GM12878 (cell line): ENCODE data around the gene WNT5B. TPM values are rescaled to one million over a fixed set of nuclear protein-coding genes. Genes with fewer than 3 reads are reported as not detected.

Source experiments
- ATAC-seq: fragments of 200-7000 bp; cut with Tn5 transposase; 3 replicates; pipeline ENCODE4 v1.9.1; 2020; ENCODE audit warnings: mild to moderate bottlenecking, moderate library complexity
- BruUV-seq: library from RNA; stranded (reverse); fragments of 400-500 nt; replicated peaks from 2 replicates; lab custom pipeline; 2021; lab: Mats Ljungman, UMichigan
- CTCF ChIA-PET: fragments of 300-600 bp; sonication (Branson Sonifier 250); formaldehyde crosslinking; extraction: SDS; loops from one replicate; lab custom pipeline; 2021; ENCODE audit warnings: inconsistent platforms; lab: Yijun Ruan, JAX
- POLR2A ChIA-PET: fragments of 350-600 bp; formaldehyde crosslinking; extraction: SDS; loops from one replicate; lab custom pipeline; 2021; ENCODE audit warnings: inconsistent platforms; lab: Charles Lee
- RAD21 ChIA-PET: fragments of 300-600 bp; sonication (Branson Sonifier 250); formaldehyde crosslinking; loops from one replicate; lab custom pipeline; 2023; ENCODE audit warnings: antibody characterized with exemption; ENCODE audit not compliant: unreplicated experiment; lab: Charles Lee
- SMC1A ChIA-PET: fragments of 300-600 bp; sonication (Branson Sonifier 250); formaldehyde crosslinking; loops from one replicate; lab custom pipeline; 2023; ENCODE audit not compliant: unreplicated experiment, uncharacterized antibody; lab: Charles Lee
- DNase-seq: peaks from one replicate; pipeline ENCODE4 v3.0.0-alpha.2; 2011; ENCODE audit warnings: low read depth, low spot score
- FAIRE-seq: peaks from 3 replicates; lab custom pipeline; 2011; peaks lifted over from hg19 to GRCh38; lab: Jason Lieb, UNC
- H2AFZ ChIP-seq: 2 replicates; pipeline ENCODE4 v1.6.0; 2011; ENCODE audit warnings: low read depth, low read length, control low read depth; ENCODE audit not compliant: control insufficient read depth
- H3K27ac ChIP-seq: 2 replicates; pipeline ENCODE4 v1.5.1; 2011; ENCODE audit warnings: control low read depth; ENCODE audit not compliant: control insufficient read depth, insufficient read depth
- H3K27me3 ChIP-seq, 2 experiments: replicated peaks in 1 of 2; 2 replicates each; pipeline versions ENCODE4 v1.6.0 to v1.6.1; 2011; ENCODE audit warnings: low read length in 1 of 2; ENCODE audit not compliant: control insufficient read depth in 2 of 2, insufficient read depth in 2 of 2
- H3K36me3 ChIP-seq, 2 experiments: 2 replicates each; pipeline ENCODE4 v1.5.1; 2011; ENCODE audit warnings: low read length in 1 of 2; ENCODE audit not compliant: control insufficient read depth in 2 of 2, insufficient read depth in 2 of 2
- H3K4me1 ChIP-seq: 2 replicates; pipeline ENCODE4 v1.6.1; 2011; ENCODE audit warnings: mild to moderate bottlenecking, low read length, moderate library complexity, mixed read lengths; ENCODE audit not compliant: control insufficient read depth, insufficient read depth
- H3K4me2 ChIP-seq: 2 replicates; pipeline ENCODE4 v1.6.0; 2011; ENCODE audit warnings: control low read depth; ENCODE audit not compliant: control insufficient read depth, insufficient read depth
- H3K4me3 ChIP-seq: fragments of 200-600 bp; sonication (generic); 2 replicates; pipeline ENCODE4 v1.5.1; 2016
- H3K79me2 ChIP-seq: 2 replicates; pipeline ENCODE4 v1.6.0; 2011; ENCODE audit warnings: low read length; ENCODE audit not compliant: control insufficient read depth, insufficient read depth
- H3K9ac ChIP-seq: 2 replicates; pipeline ENCODE4 v1.8.0; 2011; ENCODE audit warnings: low read length, control low read depth, mixed read lengths; ENCODE audit not compliant: control insufficient read depth, insufficient read depth
- H3K9me3 ChIP-seq: replicated peaks from 3 replicates; pipeline ENCODE4 v1.5.1; 2011; ENCODE audit warnings: mild to moderate bottlenecking, low read length; ENCODE audit not compliant: control insufficient read depth, insufficient read depth
- H4K20me1 ChIP-seq: 2 replicates; pipeline ENCODE4 v1.6.0; 2011; ENCODE audit not compliant: control insufficient read depth, insufficient read depth
- BRCA1 ChIP-seq: IDR thresholded peaks from 2 replicates; pipeline ENCODE4 v1.6.1; 2011; ENCODE audit warnings: low read depth, low read length, improper control_type of control experiment
- CHD2 ChIP-seq: IDR thresholded peaks from 2 replicates; pipeline ENCODE4 v1.6.1; 2011; ENCODE audit warnings: low read depth, low read length, improper control_type of control experiment, borderline replicate concordance
- DPF2 ChIP-seq: fragments of 450-650 bp; IDR thresholded peaks from 2 replicates; pipeline ENCODE4 v1.6.1; 2017; ENCODE audit warnings: mild to moderate bottlenecking
- E4F1 ChIP-seq: fragments of 450-650 bp; IDR thresholded peaks from 2 replicates; pipeline ENCODE4 v1.6.1; 2018; ENCODE audit warnings: borderline replicate concordance, mild to moderate bottlenecking; ENCODE audit not compliant: partially characterized antibody
- ETV6 ChIP-seq, 2 experiments: fragments of 450-650 bp in 1 of 2; IDR thresholded peaks in 1 of 2; conservative IDR thresholded peaks in 1 of 2; 2 replicates each; pipeline ENCODE4 v1.6.1; 2014; ENCODE audit warnings: antibody characterized with exemption in 1 of 2, borderline replicate concordance in 1 of 2, low read depth in 1 of 2, mild to moderate bottlenecking in 1 of 2, moderate library complexity in 1 of 2
- IKZF1 ChIP-seq: fragments of 450-650 bp; conservative IDR thresholded peaks from 2 replicates; pipeline ENCODE4 v1.6.1; 2017; ENCODE audit warnings: antibody characterized with exemption, mild to moderate bottlenecking
- IKZF2 ChIP-seq, 2 experiments: fragments of 450-650 bp; IDR thresholded peaks; 2 replicates each; pipeline ENCODE4 v1.6.1; 2017; ENCODE audit warnings: mild to moderate bottlenecking in 2 of 2, moderate library complexity in 2 of 2
- LARP7 ChIP-seq: fragments of 450-650 bp; IDR thresholded peaks from 2 replicates; pipeline ENCODE4 v1.6.1; 2017; ENCODE audit warnings: mild to moderate bottlenecking
- MXI1 ChIP-seq: fragments of 150-350 bp; IDR thresholded peaks from 2 replicates; pipeline ENCODE4 v1.6.1; 2011; ENCODE audit warnings: low read depth, mild to moderate bottlenecking, inconsistent platforms, low read length, improper control_type of control experiment
- NFXL1 ChIP-seq: fragments of 450-650 bp; IDR thresholded peaks from 2 replicates; pipeline ENCODE4 v1.6.1; 2017; ENCODE audit warnings: antibody characterized with exemption, mild to moderate bottlenecking, borderline replicate concordance
- PAX8 ChIP-seq: fragments of 450-650 bp; IDR thresholded peaks from 2 replicates; pipeline ENCODE4 v1.6.1; 2017; ENCODE audit warnings: mild to moderate bottlenecking, moderate library complexity
- PKNOX1 ChIP-seq: fragments of 450-650 bp; IDR thresholded peaks from 2 replicates; pipeline ENCODE4 v1.6.1; 2016; ENCODE audit warnings: mild to moderate bottlenecking
- POLR2A ChIP-seq: IDR thresholded peaks from 2 replicates; pipeline ENCODE4 v1.6.1; 2011; ENCODE audit warnings: low read depth, mild to moderate bottlenecking, low read length
- POLR2AphosphoS2 ChIP-seq: IDR thresholded peaks from 2 replicates; pipeline ENCODE4 v1.6.1; 2011; ENCODE audit warnings: low read depth, mild to moderate bottlenecking, low read length, improper control_type of control experiment, moderate library complexity
- RAD51 ChIP-seq: fragments of 450-650 bp; IDR thresholded peaks from 2 replicates; pipeline ENCODE4 v1.6.1; 2016; ENCODE audit warnings: moderate library complexity, mild to moderate bottlenecking, inconsistent platforms
- SMARCA5 ChIP-seq: fragments of 450-650 bp; IDR thresholded peaks from 2 replicates; pipeline ENCODE4 v1.6.1; 2017; ENCODE audit warnings: mild to moderate bottlenecking
- SPI1 ChIP-seq: IDR thresholded peaks from 2 replicates; pipeline ENCODE4 v1.6.1; 2011; ENCODE audit warnings: low read depth, mild to moderate bottlenecking, low read length, moderate library complexity, borderline replicate concordance; ENCODE audit not compliant: insufficient read depth
- SREBF1 ChIP-seq: IDR thresholded peaks from 2 replicates; pipeline ENCODE4 v1.6.1; 2012; ENCODE audit warnings: mild to moderate bottlenecking, low read length
- STAT3 ChIP-seq: IDR thresholded peaks from 2 replicates; pipeline ENCODE4 v1.6.1; 2011; ENCODE audit warnings: low read depth, low read length, improper control_type of control experiment
- SUPT20H ChIP-seq: IDR thresholded peaks from 2 replicates; pipeline ENCODE4 v1.6.1; 2011; ENCODE audit warnings: low read depth, mild to moderate bottlenecking, low read length, moderate library complexity, borderline replicate concordance; ENCODE audit not compliant: control insufficient read depth
- TBL1XR1 ChIP-seq: IDR thresholded peaks from 2 replicates; pipeline ENCODE4 v1.6.1; 2012; ENCODE audit warnings: low read depth, low read length, improper control_type of control experiment
- ZBED1 ChIP-seq: IDR thresholded peaks from 2 replicates; pipeline ENCODE4 v1.6.1; 2016; ENCODE audit warnings: borderline replicate concordance
- ZNF24 ChIP-seq: fragments of 450-650 bp; IDR thresholded peaks from 2 replicates; pipeline ENCODE4 v1.6.1; 2017; ENCODE audit warnings: antibody characterized with exemption, mild to moderate bottlenecking
- WGBS: methylation state at CpG from one replicate; pipeline ENCODE4 v1.1.6; 2016; ENCODE audit warnings: low lambda C conversion rate; ENCODE audit not compliant: insufficient replicate concordance, insufficient coverage; ENCODE audit errors: missing lambda C conversion rate; 5-methylcytosine and 5-hydroxymethylcytosine counted together
- in situ Hi-C: fragments of 300-500 bp; cut with MboI; formaldehyde crosslinking; loops from 9 replicates; pipeline ENCODE4 v1.14.3; 2018; ENCODE audit warnings: mixed read lengths
- intact Hi-C: fragments of 100-400 bp; cut with micrococcal nuclease; formaldehyde crosslinking; loops from one replicate; pipeline ENCODE4 v1.14.2; 2022; ENCODE audit not compliant: unreplicated experiment
- polyA plus RNA-seq, 11 experiments: library from polyadenylated mRNA; depleted of rRNA in 4 of 11; unstranded in 6 of 11; stranded (reverse) in 5 of 11; fragments of >200 nt; fragmentation: Nextera tagmentation in 4 of 11; fragmentation: Illumina TruSeq in 1 of 11; extraction: Ambion mirVana in 4 of 11; extraction: Trizol in 1 of 11; gene quantifications; 1 replicate in 1 of 11; 2 replicates in 10 of 11; pipeline versions ENCODE4 v1.2.1 to v1.2.3, GENCODE V29; 2011 to 2016; ENCODE audit warnings: inconsistent platforms in 2 of 11, missing spikeins in 2 of 11, low read depth in 1 of 11
- total RNA-seq, 4 experiments: library from RNA; depleted of rRNA in 3 of 4; stranded (reverse); fragments of >200 nt in 3 of 4; fragmentation: Illumina TruSeq in 1 of 4; extraction: Trizol in 1 of 4; gene quantifications; 2 replicates each; pipeline versions ENCODE4 v1.2.1 to v1.2.3, GENCODE V29; 2013 to 2021

Gene WNT5B
- total and polyA plus RNA-seq, 10 of the 15 experiments (the other 5 are each of a cell fraction or from before 2014, with no cell fraction given), result 0.45 to 18.3 (median 5.4) TPM

GRCh38 chr12:1661553-1662335 is 32.7 kb downstream of the WNT5B start:
- Histone ChIP-seq H3K4me1 (no peaks in the 10 kb centered on the region), H3K9me3 (no peaks in the 10 kb centered on the region), H3K27ac (no peak overlapping the region), H3K4me2 (peak overlapping the region; percentile 77), H3K36me3 (no peaks in the 10 kb centered on the region), H4K20me1 (no peaks in the 10 kb centered on the region), H3K79me2 (no peaks in the 10 kb centered on the region), H3K27me3 (no peaks in the 10 kb centered on the region), H3K9ac (no peak overlapping the region; the same call in 1 of the 2 replicates), H3K4me3 (peak overlapping the region; percentile 67; the same call in 1 of the 2 replicates), H2AFZ (peak overlapping the region; percentile 81)
- FAIRE-seq (no peak), DNase-seq (peak; percentile 43), ATAC-seq (peak; percentile 96)
- BruUV-seq, result no TSS peak
- WGBS, result 5% methylated on average over 31 of the region's 69 CpGs
- POLR2A ChIA-PET, result interaction anchor here (0.6 kb wide), 1 partner anchor 68 kb away, joined by 4 read pairs; no protein-coding TSS in a partner anchor
- CTCF ChIA-PET, result interaction anchor here (0.6 to 20.1 kb wide), 4 partner anchors 28 to 427 kb away, joined by 3 to 434 read pairs (median 4); no protein-coding TSS in a partner anchor
- SMC1A ChIA-PET, result no interaction called here
- in situ Hi-C loops (no loop called here), intact Hi-C loops (no loop called here)
- RAD21 ChIA-PET, result interaction anchor here (1.2 to 1.7 kb wide), 4 partner anchors 9 to 130 kb away, joined by 3 to 12 read pairs (median 6); partner anchors contain the start of gene ADIPOR2
- TF ChIP-seq MXI1 (peak; percentile 67; the same call in 1 of the 2 replicates), CHD2 (peak; percentile 57), E4F1 (no peak), LARP7 (peak; percentile 48; the same call in 1 of the 2 replicates), STAT3 (no peak), PKNOX1 (peak; percentile 80), PAX8 (no peak), POLR2A (peak; percentile 80), DPF2 (peak; percentile 47; the same call in 1 of the 2 replicates), ZNF24 (no peak), IKZF1 (peak; percentile 95), TBL1XR1 (no peak), IKZF2 (IDR thresholded peaks at IDR 0.05) (peak; percentile 82 to 86), NFXL1 (no peak), ZBED1 (no peak), SUPT20H (no peak), POLR2AphosphoS2 (no peak), BRCA1 (no peak), RAD51 (no peak), SPI1 (no peak), SMARCA5 (no peak), SREBF1 (no peak), ETV6 (conservative IDR thresholded peaks at IDR 0.05 in 1 of 2, IDR thresholded peaks at IDR 0.05 in 1 of 2; ENCODE audit: borderline replicate concordance in 1 of 2, low read depth in 1 of 2) (peak in 1 of 2 experiments; percentile 90; a peak in 2 of 4 replicates)
